ENCODE measurements around the gene HM13. TPM values are rescaled to one million over a fixed set of nuclear protein-coding genes. Genes with fewer than 3 reads are reported as not detected.
"Not testable (repeated sequence)": the region's sequence is repeated elsewhere in the genome, so short reads cannot be mapped to it uniquely, and the experiment has no call there.

Gene HM13
- total RNA-seq, 2 donors from 2014 or later = 73.2 to 79.4 TPM

DNA sequence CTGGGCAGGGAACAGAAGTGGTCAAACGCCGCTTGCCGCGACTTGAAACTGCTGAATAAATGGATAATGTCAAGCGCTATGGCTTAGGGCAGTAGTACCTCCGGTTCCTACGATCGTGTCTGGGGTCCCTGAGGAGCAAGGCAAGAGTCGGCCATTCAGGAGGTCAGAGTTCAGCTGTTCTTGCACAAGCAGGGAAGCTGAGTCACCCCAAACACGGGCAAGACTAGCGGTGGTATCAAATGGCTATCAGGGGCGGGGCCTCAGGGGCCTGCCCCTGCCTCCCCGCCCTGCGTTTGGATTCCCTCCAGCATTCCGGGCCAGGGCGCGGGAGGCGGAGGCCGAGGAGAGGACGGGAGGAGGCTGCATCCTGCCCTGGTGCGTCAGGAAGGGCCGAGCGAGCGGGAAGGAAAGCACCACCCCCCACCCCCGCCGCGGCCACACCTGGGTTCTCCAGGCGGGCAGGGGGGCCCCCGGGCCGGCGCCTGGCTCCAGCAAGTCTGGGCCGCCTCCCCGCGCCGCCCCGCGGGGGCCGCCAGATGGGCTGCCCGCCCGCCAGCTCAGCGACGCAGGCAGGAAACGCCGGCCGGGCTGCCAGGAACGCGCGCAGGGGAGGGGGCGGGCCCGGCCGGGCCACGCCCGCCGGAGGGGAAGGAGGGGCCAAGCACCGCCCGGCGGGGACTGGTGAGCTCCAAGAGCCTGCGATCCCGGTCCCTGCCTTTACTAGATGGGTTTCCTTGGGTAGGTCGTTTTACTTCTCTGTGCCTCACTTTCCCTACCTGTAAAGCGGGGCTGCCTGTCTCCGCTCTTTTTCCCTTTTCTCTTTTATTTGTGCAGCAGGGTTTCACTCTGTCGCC, 58.7 kb downstream of the HM13 start:
- Histone ChIP-seq H3K27ac (peak overlapping the region; percentile 92 to 96 (median 94)), H3K9me3 (no peaks in the 10 kb centered on the region), H3K36me3 (replicated peaks in 1 of 2; ENCODE audit: insufficient read depth in 1 of 2, low read depth in 2 of 2) (peaks cover 0 to 2% of the 10 kb centered on the region in 2 donors), H3K4me1 (peaks cover 30% of the 10 kb centered on the region), H3K4me3 (peak overlapping the region in 1 of 2 donors; percentile 8), H3K27me3 (no peaks in the 10 kb centered on the region)
- DNase-seq (peak; percentile 96 to 98 (median 96)), ATAC-seq (peak; percentile 92)
- 1% methylated on average over 29 to 35 of the region's 63 CpGs for WGBS, 2 donors
- intact Hi-C loops (cut with DNase I) = no loop called here
- peak; percentile 83 to 94 (median 85) for TF ChIP-seq POLR2A (IDR thresholded peaks at IDR 0.05)
- TF ChIP-seq, protein P1, sequence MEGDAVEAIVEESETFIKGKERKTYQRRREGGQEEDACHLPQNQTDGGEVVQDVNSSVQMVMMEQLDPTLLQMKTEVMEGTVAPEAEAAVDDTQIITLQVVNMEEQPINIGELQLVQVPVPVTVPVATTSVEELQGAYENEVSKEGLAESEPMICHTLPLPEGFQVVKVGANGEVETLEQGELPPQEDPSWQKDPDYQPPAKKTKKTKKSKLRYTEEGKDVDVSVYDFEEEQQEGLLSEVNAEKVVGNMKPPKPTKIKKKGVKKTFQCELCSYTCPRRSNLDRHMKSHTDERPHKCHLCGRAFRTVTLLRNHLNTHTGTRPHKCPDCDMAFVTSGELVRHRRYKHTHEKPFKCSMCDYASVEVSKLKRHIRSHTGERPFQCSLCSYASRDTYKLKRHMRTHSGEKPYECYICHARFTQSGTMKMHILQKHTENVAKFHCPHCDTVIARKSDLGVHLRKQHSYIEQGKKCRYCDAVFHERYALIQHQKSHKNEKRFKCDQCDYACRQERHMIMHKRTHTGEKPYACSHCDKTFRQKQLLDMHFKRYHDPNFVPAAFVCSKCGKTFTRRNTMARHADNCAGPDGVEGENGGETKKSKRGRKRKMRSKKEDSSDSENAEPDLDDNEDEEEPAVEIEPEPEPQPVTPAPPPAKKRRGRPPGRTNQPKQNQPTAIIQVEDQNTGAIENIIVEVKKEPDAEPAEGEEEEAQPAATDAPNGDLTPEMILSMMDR (IDR thresholded peaks at IDR 0.05) = peak in 1 of 7 experiments; percentile 17

DNA sequence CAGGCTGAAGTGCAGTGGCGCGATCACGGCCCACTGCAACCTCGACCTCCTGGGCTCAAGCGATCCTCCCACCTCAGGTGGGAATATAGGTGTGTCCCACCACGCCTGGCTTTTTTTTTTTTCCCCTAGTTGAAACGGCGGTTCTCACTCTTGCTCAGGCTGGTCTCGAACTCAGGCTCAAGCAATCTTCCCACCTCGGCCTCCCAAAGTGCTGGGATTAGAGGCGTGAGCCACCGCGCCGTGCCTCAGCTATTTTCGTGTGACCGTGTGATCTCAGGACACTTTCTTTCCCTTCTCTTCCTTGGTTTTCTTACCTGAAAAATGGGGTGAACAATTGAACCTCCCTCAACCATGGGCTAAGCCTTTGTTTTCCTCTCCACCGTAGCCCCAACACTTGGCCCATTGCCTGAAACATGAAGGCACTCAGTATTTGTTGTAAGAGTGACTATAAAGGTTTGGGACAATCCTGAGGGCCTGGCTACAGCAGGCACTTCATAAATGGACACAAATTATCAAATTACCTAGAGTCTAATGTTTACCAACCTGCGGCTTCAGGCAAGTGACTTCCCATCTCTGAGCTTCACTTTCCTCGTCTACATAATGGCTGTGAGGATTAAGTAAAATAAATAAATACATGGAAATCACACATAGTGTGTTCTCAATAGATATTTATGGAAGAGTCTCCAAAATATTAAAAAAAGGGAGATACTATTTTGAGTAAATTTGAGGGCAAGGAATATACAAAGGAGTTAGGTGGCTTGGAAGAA, 59.5 kb downstream of the HM13 start:
- Histone ChIP-seq H3K4me3 (peak overlapping the region in 1 of 2 donors; percentile 8), H3K27ac (peak overlapping the region; percentile 92 to 96 (median 94)), H3K27me3 (no peaks in the 10 kb centered on the region), H3K9me3 (no peaks in the 10 kb centered on the region), H3K36me3 (replicated peaks in 1 of 2; ENCODE audit: insufficient read depth in 1 of 2, low read depth in 2 of 2) (no peaks in the 10 kb centered on the region), H3K4me1 (peaks cover 30% of the 10 kb centered on the region)
- ATAC-seq (no peak), DNase-seq (no peak)
- WGBS, 2 donors = 26% methylated on average over 19 of the region's 19 CpGs
- no peak for TF ChIP-seq POLR2A (IDR thresholded peaks at IDR 0.05)
- intact Hi-C loops (cut with DNase I) = no loop called here

DNA sequence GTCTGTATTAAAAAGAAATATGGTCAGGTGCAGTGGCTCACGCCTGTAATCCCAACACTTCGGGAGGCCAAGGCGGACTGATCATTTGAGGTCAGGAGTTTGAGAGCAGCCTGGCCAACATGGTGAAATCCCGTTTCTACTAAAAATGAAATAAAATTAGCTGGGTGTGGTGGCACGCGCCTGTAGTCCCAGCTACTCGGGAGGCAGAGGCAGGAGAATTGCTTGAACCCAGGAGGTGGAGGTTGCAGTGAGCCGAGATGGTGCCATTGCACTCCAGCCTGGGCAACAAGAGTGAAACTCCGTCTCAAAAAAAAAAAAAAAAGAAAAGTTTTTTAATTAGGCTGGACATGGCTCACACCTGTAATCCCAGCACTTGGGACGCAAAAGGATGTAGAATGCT, 60.7 kb downstream of the HM13 start:
- DNase-seq; H3K27me3 ChIP-seq; intact Hi-C loops (cut with DNase I); H3K9me3 ChIP-seq; H3K36me3 ChIP-seq (replicated peaks in 1 of 2; ENCODE audit: insufficient read depth in 1 of 2, low read depth in 2 of 2); H3K27ac ChIP-seq; H3K4me3 ChIP-seq; ATAC-seq: not testable (repeated sequence)
- H3K4me1 ChIP-seq = peaks cover 24% of the 10 kb centered on the region
- WGBS, 2 donors = 91 to 93% methylated on average over 10 of the region's 10 CpGs

DNA sequence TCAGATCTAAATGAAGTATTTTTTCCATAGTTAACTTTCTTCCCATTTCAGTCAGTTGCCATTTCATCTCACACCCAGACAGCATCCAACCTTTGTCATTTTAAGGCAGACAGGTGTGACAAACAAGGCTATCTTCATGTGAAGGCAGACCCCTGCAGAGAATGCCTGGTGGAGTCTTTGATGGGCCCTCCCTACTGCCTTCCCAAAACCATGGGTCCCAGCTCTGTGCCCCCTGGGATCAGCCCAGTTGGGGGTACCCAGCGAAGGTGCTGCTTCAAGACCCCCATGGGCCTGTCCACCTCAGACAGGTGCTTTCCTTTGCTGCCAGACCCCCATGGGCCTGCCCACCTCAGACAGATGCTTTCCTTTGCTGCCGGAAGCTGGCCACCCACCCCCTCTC, 62.5 kb downstream of the HM13 start:
- Histone ChIP-seq H3K27me3 (no peaks in the 10 kb centered on the region), H3K4me1 (peaks cover 20% of the 10 kb centered on the region), H3K9me3 (no peaks in the 10 kb centered on the region), H3K36me3 (replicated peaks in 1 of 2; ENCODE audit: insufficient read depth in 1 of 2, low read depth in 2 of 2) (no peaks in the 10 kb centered on the region), H3K27ac (no peak overlapping the region), H3K4me3 (no peak overlapping the region)
- TF ChIP-seq, protein P1 (IDR thresholded peaks at IDR 0.05) = no peak
- no peak for TF ChIP-seq POLR2A (IDR thresholded peaks at IDR 0.05)
- ATAC-seq = no peak
- 86% methylated on average over 2 of the region's 2 CpGs; no CpG with 5 or more reads in 1 of the 2 donors for WGBS, 2 donors
- no peak for DNase-seq
- intact Hi-C loops (cut with DNase I) = no loop called here

DNA sequence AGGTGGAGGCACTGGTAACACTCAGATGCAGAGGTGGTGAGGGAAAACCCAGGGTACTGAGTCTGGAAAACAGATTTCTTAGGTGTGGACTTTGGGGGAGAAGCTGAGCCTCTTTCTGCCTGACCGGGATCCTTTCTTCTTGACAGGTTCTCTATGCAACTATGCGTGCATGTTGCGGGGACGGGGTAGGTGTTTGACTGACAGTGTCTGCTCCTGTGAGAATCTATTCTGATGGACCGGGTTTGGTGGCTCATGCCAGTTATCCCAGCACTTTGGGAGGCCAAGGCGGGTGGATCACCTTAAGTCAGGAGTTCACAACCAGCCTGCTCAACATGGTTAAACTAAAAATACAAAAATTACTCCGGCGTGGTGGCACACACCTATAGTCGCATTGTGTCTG, 63.0 kb downstream of the HM13 start:
- no peak overlapping the region for H3K27ac ChIP-seq
- no peaks in the 10 kb centered on the region for H3K27me3 ChIP-seq
- intact Hi-C loops (cut with DNase I) = no loop called here
- H3K36me3 ChIP-seq (replicated peaks in 1 of 2; ENCODE audit: insufficient read depth in 1 of 2, low read depth in 2 of 2) = no peaks in the 10 kb centered on the region
- no peak overlapping the region for H3K4me3 ChIP-seq
- H3K9me3 ChIP-seq = no peaks in the 10 kb centered on the region
- DNase-seq (no peak), ATAC-seq (no peak)
- H3K4me1 ChIP-seq = peaks cover 15% of the 10 kb centered on the region
- 92 to 100% methylated on average over 7 to 9 of the region's 9 CpGs for WGBS, 2 donors
- no peak for TF ChIP-seq POLR2A (IDR thresholded peaks at IDR 0.05)
- TF ChIP-seq, protein P1 (IDR thresholded peaks at IDR 0.05) = no peak
